ENCODE data around the gene PRKCH. TPM values are rescaled to one million over a fixed set of nuclear protein-coding genes. Genes with fewer than 3 reads are reported as not detected.

Gene PRKCH
- total RNA-seq, 1 donor from 2014 or later: 0.30 TPM

DNA sequence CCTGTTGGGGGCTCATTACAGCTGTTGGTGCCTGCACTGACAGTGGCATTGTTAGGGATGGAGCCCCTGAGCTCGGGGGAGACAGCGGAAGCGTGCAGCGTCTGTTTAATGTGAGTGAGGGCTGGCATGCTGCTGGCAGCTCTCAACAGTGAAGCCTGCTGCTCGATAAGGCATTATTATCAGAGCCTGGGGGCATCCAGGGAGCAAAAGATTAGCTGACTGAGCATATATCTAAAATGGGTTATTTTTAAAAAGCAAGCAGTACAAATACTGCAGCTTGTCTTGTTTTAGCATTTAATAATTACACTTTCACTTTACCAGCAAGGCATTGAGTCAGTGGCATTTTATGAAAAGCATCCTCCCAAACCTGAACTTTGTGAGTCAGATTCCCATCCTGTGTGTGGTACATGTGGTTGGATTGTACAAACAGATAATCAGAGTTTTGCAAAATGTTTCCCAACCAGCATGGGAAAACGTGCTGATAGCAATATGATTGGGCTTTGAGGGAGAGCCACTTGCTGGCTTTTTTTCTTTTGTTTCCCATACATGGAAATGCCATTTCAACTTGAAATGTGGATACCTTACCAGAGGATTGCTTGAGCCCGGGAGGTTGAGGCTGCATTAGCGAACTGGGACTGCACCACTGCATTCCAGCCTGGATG is 150.8 kb downstream of the PRKCH start:
- no peaks in the 10 kb centered on the region for H3K9me3 Mint-ChIP-seq
- H3K27ac Mint-ChIP-seq (ENCODE audit: unreplicated experiment): no peak overlapping the region
- peaks cover 31% of the 10 kb centered on the region for H3K27me3 Mint-ChIP-seq (ENCODE audit: low read depth)
- TF ChIP-seq, protein P1, sequence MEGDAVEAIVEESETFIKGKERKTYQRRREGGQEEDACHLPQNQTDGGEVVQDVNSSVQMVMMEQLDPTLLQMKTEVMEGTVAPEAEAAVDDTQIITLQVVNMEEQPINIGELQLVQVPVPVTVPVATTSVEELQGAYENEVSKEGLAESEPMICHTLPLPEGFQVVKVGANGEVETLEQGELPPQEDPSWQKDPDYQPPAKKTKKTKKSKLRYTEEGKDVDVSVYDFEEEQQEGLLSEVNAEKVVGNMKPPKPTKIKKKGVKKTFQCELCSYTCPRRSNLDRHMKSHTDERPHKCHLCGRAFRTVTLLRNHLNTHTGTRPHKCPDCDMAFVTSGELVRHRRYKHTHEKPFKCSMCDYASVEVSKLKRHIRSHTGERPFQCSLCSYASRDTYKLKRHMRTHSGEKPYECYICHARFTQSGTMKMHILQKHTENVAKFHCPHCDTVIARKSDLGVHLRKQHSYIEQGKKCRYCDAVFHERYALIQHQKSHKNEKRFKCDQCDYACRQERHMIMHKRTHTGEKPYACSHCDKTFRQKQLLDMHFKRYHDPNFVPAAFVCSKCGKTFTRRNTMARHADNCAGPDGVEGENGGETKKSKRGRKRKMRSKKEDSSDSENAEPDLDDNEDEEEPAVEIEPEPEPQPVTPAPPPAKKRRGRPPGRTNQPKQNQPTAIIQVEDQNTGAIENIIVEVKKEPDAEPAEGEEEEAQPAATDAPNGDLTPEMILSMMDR (conservative IDR thresholded peaks at IDR 0.05): no peak
- no peak overlapping the region for H3K4me3 Mint-ChIP-seq
- peaks cover 45% of the 10 kb centered on the region for H3K4me1 Mint-ChIP-seq
- DNase-seq (ENCODE audit: low read depth, low spot score): no peak
- no peaks in the 10 kb centered on the region for H3K36me3 Mint-ChIP-seq (ENCODE audit: low read depth)

DNA sequence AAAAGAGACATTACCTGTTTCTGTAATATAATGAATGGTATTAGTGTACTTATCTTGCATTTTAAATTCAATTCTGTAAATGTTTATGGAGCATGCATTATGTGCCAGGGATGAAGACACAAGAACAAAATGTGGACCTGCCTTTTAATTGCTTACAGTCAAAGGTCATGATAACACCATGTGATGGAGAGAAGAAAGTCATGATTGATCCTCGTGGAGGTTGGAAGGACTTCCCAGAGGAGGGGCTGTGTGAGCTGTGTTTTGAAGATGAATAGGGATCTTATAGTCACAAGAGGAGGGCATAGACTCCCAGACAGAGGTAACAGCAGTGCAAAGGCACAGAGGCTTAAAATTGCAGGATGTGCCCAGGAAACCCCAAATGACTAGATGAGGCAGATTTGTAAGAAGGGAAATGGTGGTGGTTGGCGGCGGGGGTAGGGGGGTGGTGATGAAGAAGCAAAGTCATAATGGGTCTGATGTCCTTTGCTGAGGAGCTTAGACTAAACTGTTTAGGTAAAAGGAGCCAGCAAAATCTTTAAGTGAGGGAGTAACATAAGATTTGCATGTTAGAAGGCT is 151.5 kb downstream of the PRKCH start:
- Mint-ChIP-seq H3K27me3 (ENCODE audit: low read depth) (peaks cover 31% of the 10 kb centered on the region), H3K4me1 (peaks cover 51% of the 10 kb centered on the region), H3K4me3 (no peak overlapping the region), H3K9me3 (no peaks in the 10 kb centered on the region), H3K36me3 (ENCODE audit: low read depth) (no peaks in the 10 kb centered on the region), H3K27ac (ENCODE audit: unreplicated experiment) (peak overlapping the region; percentile 70)
- no peak for DNase-seq (ENCODE audit: low read depth, low spot score)
- TF ChIP-seq, protein P1 (conservative IDR thresholded peaks at IDR 0.05): no peak

DNA sequence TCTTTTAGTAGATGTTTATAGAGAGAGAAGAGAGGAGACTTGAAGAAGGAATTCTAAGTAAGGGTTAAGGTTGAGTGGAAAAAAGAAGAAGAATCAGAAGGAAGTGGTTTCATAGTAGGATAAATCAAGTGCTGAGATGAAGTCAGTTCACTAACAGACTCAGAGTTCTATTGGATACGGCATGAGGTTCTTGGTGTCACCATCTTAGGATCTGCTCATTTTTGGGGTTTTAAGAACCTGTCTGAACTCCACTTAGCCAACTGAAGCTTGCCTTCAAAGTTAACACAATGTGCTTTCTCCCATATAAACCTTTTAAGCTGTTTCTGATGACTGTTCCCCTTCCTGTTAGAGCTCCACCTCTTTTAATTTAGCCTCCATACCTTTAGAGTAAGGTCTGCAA is 152.6 kb downstream of the PRKCH start:
- Mint-ChIP-seq H3K4me1 (peaks cover 51% of the 10 kb centered on the region), H3K27me3 (ENCODE audit: low read depth) (peaks cover 32% of the 10 kb centered on the region), H3K27ac (ENCODE audit: unreplicated experiment) (no peak overlapping the region), H3K36me3 (ENCODE audit: low read depth) (no peaks in the 10 kb centered on the region), H3K4me3 (no peak overlapping the region), H3K9me3 (no peaks in the 10 kb centered on the region)
- TF ChIP-seq, protein P1 (conservative IDR thresholded peaks at IDR 0.05): no peak
- no peak for DNase-seq (ENCODE audit: low read depth, low spot score)

DNA sequence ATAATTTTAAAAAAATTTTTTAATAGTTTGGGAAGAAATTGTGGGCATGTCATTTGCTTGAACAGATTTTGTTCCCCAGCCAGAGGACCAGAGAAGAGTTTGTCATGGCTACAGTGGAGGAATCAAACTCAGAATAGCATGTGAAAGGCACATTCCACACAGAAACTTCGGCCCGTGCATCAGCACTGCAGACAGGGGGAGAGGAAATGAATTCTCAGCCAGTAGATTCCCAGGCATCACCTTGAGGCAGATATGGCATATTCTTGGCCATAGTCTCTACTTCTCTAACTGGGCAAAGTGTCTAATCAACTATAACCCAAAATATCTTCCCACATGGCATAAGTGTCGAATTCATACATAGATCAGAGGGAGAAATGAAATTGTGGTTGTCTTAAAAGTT is 153.3 kb downstream of the PRKCH start:
- Mint-ChIP-seq H3K27me3 (ENCODE audit: low read depth) (peaks cover 32% of the 10 kb centered on the region), H3K9me3 (no peaks in the 10 kb centered on the region), H3K27ac (ENCODE audit: unreplicated experiment) (no peak overlapping the region), H3K36me3 (ENCODE audit: low read depth) (no peaks in the 10 kb centered on the region), H3K4me1 (peaks cover 49% of the 10 kb centered on the region), H3K4me3 (no peak overlapping the region)
- TF ChIP-seq, protein P1 (conservative IDR thresholded peaks at IDR 0.05): no peak
- no peak for DNase-seq (ENCODE audit: low read depth, low spot score)

DNA sequence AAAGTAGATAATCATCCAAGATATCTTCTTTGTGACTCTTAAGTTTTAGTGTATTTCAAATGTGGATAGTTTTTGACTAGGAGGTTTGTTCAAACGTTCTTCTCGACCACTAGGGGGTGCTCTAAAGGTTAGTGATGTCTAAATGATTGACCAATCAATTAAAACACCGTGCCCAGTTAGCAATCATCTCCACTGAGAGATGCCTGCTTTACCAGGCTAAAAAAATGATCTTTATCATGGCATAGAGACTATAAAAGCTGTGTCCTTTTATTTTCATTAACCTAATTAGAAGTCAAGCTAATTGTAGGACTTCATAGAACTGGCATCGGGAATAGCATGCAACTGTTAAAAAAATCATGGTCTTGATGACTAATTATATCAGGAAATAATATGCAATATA is 153.9 kb downstream of the PRKCH start:
- no peaks in the 10 kb centered on the region for H3K9me3 Mint-ChIP-seq
- peaks cover 43% of the 10 kb centered on the region for H3K4me1 Mint-ChIP-seq
- no peak overlapping the region for H3K4me3 Mint-ChIP-seq
- no peak overlapping the region for H3K27ac Mint-ChIP-seq (ENCODE audit: unreplicated experiment)
- H3K27me3 Mint-ChIP-seq (ENCODE audit: low read depth): peaks cover 29% of the 10 kb centered on the region
- TF ChIP-seq, protein P1 (conservative IDR thresholded peaks at IDR 0.05): peak; percentile 88
- no peaks in the 10 kb centered on the region for H3K36me3 Mint-ChIP-seq (ENCODE audit: low read depth)
- DNase-seq (ENCODE audit: low read depth, low spot score): no peak
